ENCODE measurements around the gene FARSB. TPM values are rescaled to one million over a fixed set of nuclear protein-coding genes. Genes with fewer than 3 reads are reported as not detected.

Gene FARSB
- total and polyA plus RNA-seq, 2 donors (not counting 3 experiments of a cell fraction or from before 2014, with no cell fraction given): 12.7 to 29.4 TPM

DNA sequence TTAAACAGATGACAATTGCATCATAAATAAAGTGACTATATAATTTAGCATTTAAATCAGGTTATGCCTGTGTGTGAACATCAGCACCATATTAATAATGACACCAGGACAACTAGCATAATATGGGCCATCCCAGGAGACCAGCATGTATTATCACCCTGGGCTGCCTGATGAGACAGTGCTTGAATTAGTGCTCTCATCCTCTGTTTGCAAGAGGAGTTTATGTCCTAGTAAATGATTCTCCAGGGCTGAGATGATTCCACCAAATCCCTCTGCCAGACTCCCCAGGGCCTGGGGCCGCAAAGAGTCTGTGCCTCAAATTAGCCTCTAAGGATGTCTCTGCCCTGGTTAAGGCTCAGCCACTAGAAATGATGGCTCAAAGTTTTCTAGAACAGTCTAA lies 133.8 kb downstream of the FARSB start:
- dilution Hi-C loops (cut with MboI; ENCODE audit: extremely low pct_ligation_motif_present, low sequenced_read_pairs) (no loop called here), intact Hi-C loops (cut with micrococcal nuclease) (no loop called here)
- Histone ChIP-seq H3K9ac (replicated peaks; ENCODE audit: extremely low read depth, insufficient read depth, low read length) (no peak overlapping the region), H3K27ac (ENCODE audit: insufficient read depth, low read depth, low read length) (no peak overlapping the region), H3K27me3 (ENCODE audit: control insufficient read depth in 2 of 2, insufficient read depth in 2 of 2, low read length in 2 of 2) (peaks cover 0 to 2% of the 10 kb centered on the region in 2 experiments), H3K79me2 (ENCODE audit: control insufficient read depth, insufficient read depth, low read length) (no peaks in the 10 kb centered on the region), H4K20me1 (replicated peaks; ENCODE audit: control insufficient read depth, extremely low read depth, insufficient read depth, low read length) (no peaks in the 10 kb centered on the region), H3K36me3 (ENCODE audit: control insufficient read depth in 2 of 2, extremely low read depth in 1 of 2, insufficient read depth in 2 of 2, low read length in 2 of 2) (no peaks in the 10 kb centered on the region), H3K4me2 (ENCODE audit: insufficient read depth, low read length) (no peak overlapping the region), H3K9me1 (replicated peaks; ENCODE audit: control insufficient read depth, extremely low read depth, insufficient read depth, low read length) (no peaks in the 10 kb centered on the region), H3K9me3 (replicated peaks; ENCODE audit: control insufficient read depth, insufficient read depth, low read length) (no peaks in the 10 kb centered on the region), H2AFZ (ENCODE audit: low read depth, low read length) (no peak overlapping the region), H3K4me1 (ENCODE audit: control insufficient read depth, extremely low read depth, insufficient read depth, low read length) (no peaks in the 10 kb centered on the region), H3K4me3 (replicated peaks in 1 of 3; ENCODE audit: insufficient read depth in 1 of 3, low read depth in 1 of 3, low read length in 3 of 3) (no peak overlapping the region)
- ChIA-PET CTCF (no interaction called here), POLR2A (no interaction called here)
- DNase-seq (ENCODE audit: low read depth, low spot score) (no peak), FAIRE-seq (no peak)
- no TSS peak for BruUV-seq (replicated peaks)
- TF ChIP-seq, protein P1, sequence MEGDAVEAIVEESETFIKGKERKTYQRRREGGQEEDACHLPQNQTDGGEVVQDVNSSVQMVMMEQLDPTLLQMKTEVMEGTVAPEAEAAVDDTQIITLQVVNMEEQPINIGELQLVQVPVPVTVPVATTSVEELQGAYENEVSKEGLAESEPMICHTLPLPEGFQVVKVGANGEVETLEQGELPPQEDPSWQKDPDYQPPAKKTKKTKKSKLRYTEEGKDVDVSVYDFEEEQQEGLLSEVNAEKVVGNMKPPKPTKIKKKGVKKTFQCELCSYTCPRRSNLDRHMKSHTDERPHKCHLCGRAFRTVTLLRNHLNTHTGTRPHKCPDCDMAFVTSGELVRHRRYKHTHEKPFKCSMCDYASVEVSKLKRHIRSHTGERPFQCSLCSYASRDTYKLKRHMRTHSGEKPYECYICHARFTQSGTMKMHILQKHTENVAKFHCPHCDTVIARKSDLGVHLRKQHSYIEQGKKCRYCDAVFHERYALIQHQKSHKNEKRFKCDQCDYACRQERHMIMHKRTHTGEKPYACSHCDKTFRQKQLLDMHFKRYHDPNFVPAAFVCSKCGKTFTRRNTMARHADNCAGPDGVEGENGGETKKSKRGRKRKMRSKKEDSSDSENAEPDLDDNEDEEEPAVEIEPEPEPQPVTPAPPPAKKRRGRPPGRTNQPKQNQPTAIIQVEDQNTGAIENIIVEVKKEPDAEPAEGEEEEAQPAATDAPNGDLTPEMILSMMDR (IDR thresholded peaks at IDR 0.05; ENCODE audit: extremely low read depth in 1 of 2, insufficient read depth in 1 of 2, low read depth in 1 of 2, low read length in 2 of 2): no peak
- TF ChIP-seq FOS (IDR thresholded peaks at IDR 0.05; ENCODE audit: borderline replicate concordance, insufficient read depth, low read length): no peak
- no peak for TF ChIP-seq EZH2 (IDR thresholded peaks at IDR 0.05; ENCODE audit: borderline replicate concordance, low read depth, low read length, severe bottlenecking)
- TF ChIP-seq POLR2AphosphoS5 (IDR thresholded peaks at IDR 0.05; ENCODE audit: insufficient read depth, low read depth, low read length): no peak
- TF ChIP-seq GATA2 (IDR thresholded peaks at IDR 0.05; ENCODE audit: insufficient read depth, insufficient read length, low read depth, low read length): no peak

DNA sequence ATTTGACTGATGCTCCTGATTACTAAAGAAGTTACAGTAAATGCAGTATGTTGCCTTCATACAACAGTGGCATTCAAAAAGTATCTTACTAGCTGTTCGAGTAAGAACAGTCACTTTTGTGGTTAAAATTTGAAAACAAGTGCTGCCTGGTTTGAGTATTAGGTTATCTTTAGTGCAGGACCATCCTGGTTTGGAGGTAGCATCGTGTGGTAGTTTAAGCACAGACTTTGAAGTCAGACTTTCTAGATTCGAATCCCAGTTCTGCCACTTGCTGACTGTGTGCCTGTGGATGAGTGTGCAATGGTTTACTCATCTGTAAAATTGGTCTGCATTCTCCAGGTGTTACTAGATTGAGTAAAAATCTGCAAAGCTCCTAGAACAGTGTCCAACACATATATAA lies 134.8 kb downstream of the FARSB start:
- FAIRE-seq (no peak), DNase-seq (ENCODE audit: low read depth, low spot score) (no peak)
- BruUV-seq (replicated peaks): no TSS peak
- dilution Hi-C loops (cut with MboI; ENCODE audit: extremely low pct_ligation_motif_present, low sequenced_read_pairs): no loop called here
- ChIA-PET POLR2A (no interaction called here), CTCF (no interaction called here)
- Histone ChIP-seq H3K9me3 (replicated peaks; ENCODE audit: control insufficient read depth, insufficient read depth, low read length) (no peaks in the 10 kb centered on the region), H2AFZ (ENCODE audit: low read depth, low read length) (no peak overlapping the region), H3K4me1 (ENCODE audit: control insufficient read depth, extremely low read depth, insufficient read depth, low read length) (no peaks in the 10 kb centered on the region), H3K27ac (ENCODE audit: insufficient read depth, low read depth, low read length) (no peak overlapping the region), H3K79me2 (ENCODE audit: control insufficient read depth, insufficient read depth, low read length) (no peaks in the 10 kb centered on the region), H3K9me1 (replicated peaks; ENCODE audit: control insufficient read depth, extremely low read depth, insufficient read depth, low read length) (no peaks in the 10 kb centered on the region), H3K36me3 (ENCODE audit: control insufficient read depth in 2 of 2, extremely low read depth in 1 of 2, insufficient read depth in 2 of 2, low read length in 2 of 2) (no peaks in the 10 kb centered on the region), H4K20me1 (replicated peaks; ENCODE audit: control insufficient read depth, extremely low read depth, insufficient read depth, low read length) (no peaks in the 10 kb centered on the region), H3K9ac (replicated peaks; ENCODE audit: extremely low read depth, insufficient read depth, low read length) (no peak overlapping the region), H3K27me3 (ENCODE audit: control insufficient read depth in 2 of 2, insufficient read depth in 2 of 2, low read length in 2 of 2) (peaks cover 0 to 2% of the 10 kb centered on the region in 2 experiments), H3K4me3 (replicated peaks in 1 of 3; ENCODE audit: insufficient read depth in 1 of 3, low read depth in 1 of 3, low read length in 3 of 3) (no peak overlapping the region), H3K4me2 (ENCODE audit: insufficient read depth, low read length) (no peak overlapping the region)
- intact Hi-C loops (cut with micrococcal nuclease): no loop called here
- TF ChIP-seq POLR2A (IDR thresholded peaks at IDR 0.05; ENCODE audit: low read depth, low read length) (no peak), FOS (IDR thresholded peaks at IDR 0.05; ENCODE audit: borderline replicate concordance, insufficient read depth, low read length) (no peak), JUN (IDR thresholded peaks at IDR 0.05; ENCODE audit: borderline replicate concordance, insufficient read depth, insufficient read length, low read depth) (no peak), GATA2 (IDR thresholded peaks at IDR 0.05; ENCODE audit: insufficient read depth, insufficient read length, low read depth, low read length) (no peak), POLR2AphosphoS5 (IDR thresholded peaks at IDR 0.05; ENCODE audit: insufficient read depth, low read depth, low read length) (no peak), MYC (IDR thresholded peaks at IDR 0.05; ENCODE audit: low read depth, low read length) (no peak), EZH2 (IDR thresholded peaks at IDR 0.05; ENCODE audit: borderline replicate concordance, low read depth, low read length, severe bottlenecking) (no peak)
- TF ChIP-seq, protein P2, sequence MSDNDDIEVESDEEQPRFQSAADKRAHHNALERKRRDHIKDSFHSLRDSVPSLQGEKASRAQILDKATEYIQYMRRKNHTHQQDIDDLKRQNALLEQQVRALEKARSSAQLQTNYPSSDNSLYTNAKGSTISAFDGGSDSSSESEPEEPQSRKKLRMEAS (IDR thresholded peaks at IDR 0.05; ENCODE audit: insufficient read depth, insufficient read length): no peak
- TF ChIP-seq, protein P1 (IDR thresholded peaks at IDR 0.05; ENCODE audit: extremely low read depth in 1 of 2, insufficient read depth in 1 of 2, low read depth in 1 of 2, low read length in 2 of 2): no peak

Measured in endothelial cell of umbilical vein (primary cell).